Daoy (cell line): Measurements from ENCODE around the gene RAB24. TPM values are rescaled to one million over a fixed set of nuclear protein-coding genes. Genes with fewer than 3 reads are reported as not detected.
A peak's percentile ranks its signal among the peaks of the same experiment; 100 is the strongest.
"Not testable (repeated sequence)": the region's sequence is repeated elsewhere in the genome, so short reads cannot be mapped to it uniquely, and the experiment has no call there.

ENCODE experiments used
- DNase-seq: peaks from one replicate; pipeline ENCODE4 v3.0.0-alpha.2; 2015; ENCODE audit warnings: low read depth
- total RNA-seq: library from RNA; depleted of rRNA; stranded (reverse); fragments of >200 nt; shearing (Covaris generic); gene quantifications from 2 replicates; pipeline ENCODE4 v1.2.3, GENCODE V29; 2014

Gene RAB24
- total RNA-seq, 1 experiment from 2014 or later, result 16.6 TPM

GRCh38 chr5:177311723-177312648 is 8.5 kb upstream of the RAB24 start, which contains the start of gene MXD3:
Gene MXD3 (minus strand): TSS chr5:177311898. CDS start chr5:177311830, 68 bp downstream.
- peak; percentile 99 for DNase-seq

- peak; percentile 45 for DNase-seq
These were observed 7.8 kb upstream of the RAB24 start for GRCh38 chr5:177311392-177311722.

GRCh38 chr5:177310757-177311391 is 7.4 kb upstream of the RAB24 start:
- DNase-seq, result peak; percentile 57

- no peak for DNase-seq
These were observed 6.8 kb upstream of the RAB24 start for GRCh38 chr5:177310332-177310731.

- DNase-seq, result peak; percentile 83
These were observed 6.1 kb upstream of the RAB24 start for GRCh38 chr5:177309351-177310191.

GRCh38 chr5:177308740-177309139 is 5.2 kb upstream of the RAB24 start:
- DNase-seq, result no peak

GRCh38 chr5:177307544-177308363 is 4.2 kb upstream of the RAB24 start:
- no peak for DNase-seq

- DNase-seq, result peak; percentile 40
These were observed 3.4 kb upstream of the RAB24 start for GRCh38 chr5:177306674-177307543.

GRCh38 chr5:177306103-177306640 is 2.7 kb upstream of the RAB24 start:
- not testable (repeated sequence) for DNase-seq

GRCh38 chr5:177304392-177305119 is 1.0 kb upstream of the RAB24 start:
- DNase-seq, result no peak

- DNase-seq, result no peak
These were observed 439 bp upstream of the RAB24 start for GRCh38 chr5:177303925-177304391.

GRCh38 chr5:177302354-177303110 is 987 bp downstream of the RAB24 start:
- no peak for DNase-seq

GRCh38 chr5:177301503-177302165 is 1.9 kb downstream of the RAB24 start:
- DNase-seq, result peak; percentile 43

GRCh38 chr5:177300951-177301350 is 2.6 kb downstream of the RAB24 start:
- no peak for DNase-seq

- peak; percentile 88 for DNase-seq
These were observed 3.2 kb downstream of the RAB24 start for GRCh38 chr5:177300236-177300880.

GRCh38 chr5:177299697-177300096 is 3.8 kb downstream of the RAB24 start:
- no peak for DNase-seq

- DNase-seq, result no peak
These were observed 5.6 kb downstream of the RAB24 start for GRCh38 chr5:177297922-177298321.
